H1 (cell line): ENCODE measurements around the gene FBXL17.

Experiments
- ATF2 ChIP-seq: IDR thresholded peaks from 2 replicates; pipeline ENCODE4 v1.6.1; 2012; ENCODE audit warnings: low read length, inconsistent platforms
- FOSL1 ChIP-seq: IDR thresholded peaks from 2 replicates; pipeline ENCODE4 v1.6.1; 2011; ENCODE audit warnings: mild to moderate bottlenecking, low read depth, low read length, moderate library complexity; ENCODE audit not compliant: insufficient read depth
- POLR2A ChIP-seq, 2 experiments: IDR thresholded peaks; 1 replicate in 1 of 2; 2 replicates in 1 of 2; pipeline ENCODE4 v1.6.1; 2011; ENCODE audit warnings: low read depth in 2 of 2, low read length in 2 of 2, mild to moderate bottlenecking in 2 of 2; ENCODE audit errors: control extremely low read depth in 1 of 2
- RXRA ChIP-seq: IDR thresholded peaks from 2 replicates; pipeline ENCODE4 v1.6.1; 2011; ENCODE audit warnings: low read depth, mild to moderate bottlenecking, low read length, moderate library complexity; ENCODE audit not compliant: insufficient read depth
- SIX5 ChIP-seq: IDR thresholded peaks from 2 replicates; pipeline ENCODE4 v1.6.1; 2011; ENCODE audit warnings: mild to moderate bottlenecking, low read depth, low read length
- SP2 ChIP-seq: IDR thresholded peaks from 2 replicates; pipeline ENCODE4 v1.6.1; 2012; ENCODE audit warnings: mild to moderate bottlenecking, low read length, inconsistent platforms
- SRF ChIP-seq: IDR thresholded peaks from 2 replicates; pipeline ENCODE4 v1.6.1; 2011; ENCODE audit warnings: mild to moderate bottlenecking, low read depth, low read length, moderate library complexity
- TF ChIP-seq, protein P1 (sequence below), 3 experiments: IDR thresholded peaks; 1 replicate in 2 of 3; 2 replicates in 1 of 3; pipeline versions ENCODE4 v1.5.1 to v1.6.1; 2011; ENCODE audit warnings: low read length in 3 of 3, mild to moderate bottlenecking in 3 of 3, inconsistent platforms in 2 of 3, low read depth in 1 of 3, moderate library complexity in 1 of 3; ENCODE audit not compliant: insufficient read depth in 1 of 3; ENCODE audit errors: control extremely low read depth in 1 of 3
- TF ChIP-seq, protein P2 (sequence below): IDR thresholded peaks from 2 replicates; pipeline ENCODE4 v1.6.1; 2011; ENCODE audit warnings: low read length, improper control_type of control experiment

DNA sequence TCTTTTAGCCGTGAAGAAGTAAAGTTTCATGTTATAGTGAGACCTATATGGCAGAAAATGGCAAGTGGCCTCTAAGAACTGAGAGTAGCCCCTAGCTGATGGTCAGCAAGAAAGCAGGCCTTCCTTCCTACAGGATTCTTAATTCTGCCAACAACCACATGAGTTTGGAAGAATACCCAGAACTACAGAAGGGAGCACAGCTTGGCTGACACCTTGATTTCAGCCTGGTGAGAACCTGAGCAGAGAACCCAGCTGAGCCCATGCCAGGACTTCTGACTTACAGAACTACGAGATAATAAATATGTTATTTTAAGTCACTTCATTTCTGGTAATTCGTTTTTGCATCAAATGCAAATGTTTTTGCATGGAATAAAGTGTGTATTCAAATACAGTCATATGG, 5.9 kb upstream of the FBXL17 start:
- TF ChIP-seq, protein P1, sequence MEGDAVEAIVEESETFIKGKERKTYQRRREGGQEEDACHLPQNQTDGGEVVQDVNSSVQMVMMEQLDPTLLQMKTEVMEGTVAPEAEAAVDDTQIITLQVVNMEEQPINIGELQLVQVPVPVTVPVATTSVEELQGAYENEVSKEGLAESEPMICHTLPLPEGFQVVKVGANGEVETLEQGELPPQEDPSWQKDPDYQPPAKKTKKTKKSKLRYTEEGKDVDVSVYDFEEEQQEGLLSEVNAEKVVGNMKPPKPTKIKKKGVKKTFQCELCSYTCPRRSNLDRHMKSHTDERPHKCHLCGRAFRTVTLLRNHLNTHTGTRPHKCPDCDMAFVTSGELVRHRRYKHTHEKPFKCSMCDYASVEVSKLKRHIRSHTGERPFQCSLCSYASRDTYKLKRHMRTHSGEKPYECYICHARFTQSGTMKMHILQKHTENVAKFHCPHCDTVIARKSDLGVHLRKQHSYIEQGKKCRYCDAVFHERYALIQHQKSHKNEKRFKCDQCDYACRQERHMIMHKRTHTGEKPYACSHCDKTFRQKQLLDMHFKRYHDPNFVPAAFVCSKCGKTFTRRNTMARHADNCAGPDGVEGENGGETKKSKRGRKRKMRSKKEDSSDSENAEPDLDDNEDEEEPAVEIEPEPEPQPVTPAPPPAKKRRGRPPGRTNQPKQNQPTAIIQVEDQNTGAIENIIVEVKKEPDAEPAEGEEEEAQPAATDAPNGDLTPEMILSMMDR (IDR thresholded peaks at IDR 0.05; ENCODE audit: control extremely low read depth in 1 of 3, insufficient read depth in 1 of 3, low read depth in 1 of 3, low read length in 3 of 3): no peak
- no peak for TF ChIP-seq SIX5
- no peak for TF ChIP-seq ATF2
- TF ChIP-seq SP2: no peak
- TF ChIP-seq FOSL1: no peak
- no peak for TF ChIP-seq POLR2A (IDR thresholded peaks at IDR 0.05; ENCODE audit: control extremely low read depth in 1 of 2, low read depth in 2 of 2, low read length in 2 of 2)
- TF ChIP-seq SRF: no peak
- TF ChIP-seq, protein P2, sequence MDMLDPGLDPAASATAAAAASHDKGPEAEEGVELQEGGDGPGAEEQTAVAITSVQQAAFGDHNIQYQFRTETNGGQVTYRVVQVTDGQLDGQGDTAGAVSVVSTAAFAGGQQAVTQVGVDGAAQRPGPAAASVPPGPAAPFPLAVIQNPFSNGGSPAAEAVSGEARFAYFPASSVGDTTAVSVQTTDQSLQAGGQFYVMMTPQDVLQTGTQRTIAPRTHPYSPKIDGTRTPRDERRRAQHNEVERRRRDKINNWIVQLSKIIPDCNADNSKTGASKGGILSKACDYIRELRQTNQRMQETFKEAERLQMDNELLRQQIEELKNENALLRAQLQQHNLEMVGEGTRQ: no peak
- no peak for TF ChIP-seq RXRA
